NCI-H1417 treated with DMSO at 0.1 percent for 48 hours (cell line): Measurements from ENCODE around the gene JPH2.
"Not testable (repeated sequence)": the region's sequence is repeated elsewhere in the genome, so short reads cannot be mapped to it uniquely, and the experiment has no call there.

Experiments used
- DNase-seq: peaks from one replicate; lab custom pipeline; 2025; lab: John Stamatoyannopoulos, UW

JPH2 gene

GRCh38 chr20:44211177-44212039, 24.4 kb upstream of the JPH2 start:
- no peak for DNase-seq

DNA sequence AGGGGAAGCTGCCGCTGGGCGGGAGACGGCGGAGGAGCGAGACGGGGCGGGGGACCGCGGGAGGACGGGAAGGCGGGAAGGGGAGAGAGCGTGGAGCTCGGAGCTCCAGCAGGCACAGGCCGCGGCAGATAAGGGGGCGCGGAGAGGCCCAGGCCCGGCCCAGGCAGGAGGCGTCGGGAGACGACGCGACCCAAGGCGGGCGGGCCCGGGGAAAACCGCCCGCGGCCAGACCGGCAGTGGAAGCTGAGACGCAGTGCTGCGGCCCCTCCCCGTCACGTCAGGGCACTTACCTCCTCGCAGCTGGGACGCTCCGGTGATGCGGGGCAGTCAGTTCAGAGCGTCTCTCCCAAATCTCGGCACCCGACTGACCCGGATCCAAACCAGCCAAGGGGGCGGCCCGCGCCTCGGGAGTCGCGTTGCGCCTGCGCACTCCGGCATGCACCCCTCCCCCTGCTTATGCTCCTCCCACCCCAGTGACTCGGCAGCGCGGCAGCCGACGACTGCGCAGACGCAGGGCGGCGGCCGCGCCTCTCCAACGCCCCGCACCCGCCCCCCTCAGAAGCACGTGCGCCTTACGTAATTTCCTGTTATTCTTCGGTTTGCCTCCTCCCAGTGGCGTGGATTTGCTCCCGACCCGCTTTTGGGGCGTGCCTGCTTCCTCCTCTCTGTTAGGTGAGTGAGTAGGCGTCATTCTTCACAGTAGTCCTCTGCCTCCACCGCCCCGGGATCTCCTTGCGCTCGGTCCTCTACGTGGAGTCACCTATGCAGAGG, 23.6 kb upstream of the JPH2 start, which contains the start of gene OSER1:
Gene OSER1 (minus strand): TSS at position 366 of the 771 bp plus-strand sequence. CDS start 3,814 bp downstream, outside the sequence.
- peak; percentile 96 for DNase-seq

GRCh38 chr20:44209686-44210405, 22.9 kb upstream of the JPH2 start:
- DNase-seq = no peak

DNA sequence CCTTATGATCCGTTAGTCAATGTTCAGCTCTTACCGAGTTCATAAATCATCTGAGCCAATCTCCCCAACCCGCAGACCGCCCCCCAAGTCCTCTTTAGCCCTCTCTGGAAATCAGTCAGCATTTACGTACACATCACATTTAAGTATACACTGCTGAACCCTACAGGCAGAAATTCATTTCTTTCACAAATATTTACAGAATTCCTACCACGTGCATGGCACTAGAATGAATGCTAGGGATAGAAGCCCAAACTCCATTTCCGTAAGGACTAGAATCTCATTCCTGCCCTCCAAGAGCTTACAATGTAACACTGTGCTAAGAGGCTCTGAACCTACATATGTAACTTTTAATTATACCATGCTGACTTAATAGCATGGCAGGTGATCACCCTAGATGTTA, 21.8 kb upstream of the JPH2 start:
- no peak for DNase-seq

- DNase-seq = no peak
Measured at GRCh38 chr20:44208165-44208564, 21.2 kb upstream of the JPH2 start.

DNA sequence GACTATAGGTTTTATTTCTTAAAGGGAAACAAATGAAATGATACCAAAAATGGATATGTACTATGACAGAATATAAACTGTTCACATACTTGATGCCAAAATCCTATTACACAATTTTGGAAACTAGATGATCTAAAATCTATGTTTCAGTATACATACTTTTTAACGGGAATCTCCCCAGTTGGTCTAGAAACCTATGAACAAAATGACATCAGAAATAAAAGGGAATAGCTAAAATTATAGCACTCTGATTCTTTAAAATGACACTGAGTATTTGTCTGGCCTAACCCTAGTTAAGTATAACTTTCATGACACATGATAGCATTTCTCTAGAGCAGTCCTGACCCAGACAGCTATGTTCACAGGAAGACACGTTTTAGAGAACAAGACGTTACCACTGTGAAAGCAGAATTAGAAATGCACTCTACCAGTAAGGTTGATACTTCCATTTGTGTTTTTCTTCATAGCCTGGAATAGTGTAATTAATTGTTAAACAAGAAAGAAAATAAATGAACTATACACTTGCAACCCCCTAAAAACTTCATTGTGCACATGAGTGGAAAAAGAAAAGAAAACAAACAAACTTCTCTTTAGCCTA, 20.2 kb upstream of the JPH2 start:
- DNase-seq = no peak

GRCh38 chr20:44206132-44206531, 19.1 kb upstream of the JPH2 start:
- DNase-seq = no peak

GRCh38 chr20:44204832-44205215, 17.8 kb upstream of the JPH2 start:
- DNase-seq = no peak

DNA sequence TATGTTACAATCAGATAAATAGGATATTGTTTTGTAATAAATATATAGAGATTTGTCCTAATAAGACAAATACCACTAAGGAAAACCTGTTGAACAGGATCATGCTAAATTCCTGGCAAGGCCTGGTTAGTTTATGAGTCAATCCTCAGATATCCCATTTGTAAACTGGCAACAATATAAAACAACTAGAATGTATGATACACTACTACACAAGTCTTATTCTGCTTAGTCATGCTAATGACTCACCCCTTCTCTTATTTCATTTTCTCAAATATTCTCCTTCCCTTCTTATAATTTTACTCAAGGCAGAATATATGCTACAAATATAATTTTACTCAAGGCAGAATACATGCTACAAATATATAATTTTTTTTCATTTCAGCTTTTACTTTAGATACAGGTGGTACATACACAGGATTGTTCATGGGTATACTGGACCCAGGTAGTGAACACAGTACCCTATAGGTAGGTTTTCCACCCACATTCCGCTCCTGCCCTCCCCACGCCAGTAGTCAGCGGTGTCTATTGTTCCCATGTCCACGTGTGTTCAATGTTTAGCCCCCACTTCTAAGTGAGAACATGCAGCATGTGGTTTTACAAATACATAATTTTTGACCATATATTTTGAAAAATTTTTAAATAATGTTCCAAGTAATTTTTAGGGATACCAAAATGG, 17.3 kb upstream of the JPH2 start:
- no peak for DNase-seq

GRCh38 chr20:44203161-44203560, 16.2 kb upstream of the JPH2 start:
- no peak for DNase-seq

DNA sequence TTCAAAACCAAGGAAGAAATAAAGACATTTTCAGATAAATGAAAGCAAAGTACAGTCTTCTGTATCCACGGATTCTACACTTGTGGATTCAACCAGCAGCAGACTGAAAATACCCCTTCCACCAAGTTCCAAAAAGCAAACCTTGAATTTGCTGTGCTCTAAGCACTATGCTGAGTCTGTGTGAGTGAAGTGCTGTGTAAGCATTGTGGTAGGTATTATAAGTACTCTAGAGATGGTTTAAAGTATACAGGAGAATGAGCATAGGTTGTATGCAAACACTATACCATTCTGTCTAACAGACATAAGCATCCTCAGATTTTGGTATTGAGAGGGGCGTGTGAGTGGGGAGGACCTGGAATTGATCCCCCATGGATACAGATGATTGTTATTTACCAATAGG, 14.0 kb upstream of the JPH2 start:
- no peak for DNase-seq

DNA sequence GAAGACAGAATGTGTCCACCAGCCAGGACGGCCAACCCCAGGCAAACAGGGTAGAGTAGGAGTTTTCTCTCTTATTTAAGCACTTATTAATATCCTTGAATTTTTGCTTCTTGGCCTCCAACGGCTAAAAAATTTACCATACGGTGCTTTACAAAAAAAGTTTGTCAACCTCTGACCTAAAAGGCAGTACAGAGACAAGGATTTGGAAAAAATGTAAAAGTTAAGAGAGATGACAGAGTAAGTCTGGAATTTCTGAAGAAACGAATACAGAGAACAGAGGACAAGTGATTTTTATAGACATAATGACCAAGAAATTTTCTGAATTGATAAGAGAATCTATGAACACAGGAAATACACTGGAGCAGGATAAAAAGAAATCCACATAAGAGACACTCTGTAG, 13.4 kb upstream of the JPH2 start:
- DNase-seq = no peak

- no peak for DNase-seq
Measured at GRCh38 chr20:44199877-44200276, 12.9 kb upstream of the JPH2 start.

DNA sequence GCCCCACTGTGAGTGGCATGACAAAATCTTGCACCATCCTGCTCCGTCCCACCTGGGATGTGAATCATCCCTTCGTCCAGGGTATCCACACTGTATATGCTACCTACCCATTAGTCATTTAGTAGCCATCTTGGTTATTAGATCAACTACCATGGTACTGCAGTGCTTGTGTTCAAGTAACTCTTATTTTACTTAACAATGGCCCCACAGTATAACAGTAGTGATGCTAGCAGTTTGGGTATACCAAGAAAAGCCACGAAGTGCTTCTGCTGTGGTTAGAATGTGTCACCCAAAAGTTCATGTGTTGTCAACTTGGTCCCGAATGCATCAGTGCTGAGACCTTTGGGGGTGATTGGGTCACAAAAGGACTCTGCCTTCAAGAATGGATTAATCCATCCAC, 11.9 kb upstream of the JPH2 start:
- DNase-seq = no peak

- DNase-seq = no peak
Measured at GRCh38 chr20:44196271-44196670, 9.3 kb upstream of the JPH2 start.

DNA sequence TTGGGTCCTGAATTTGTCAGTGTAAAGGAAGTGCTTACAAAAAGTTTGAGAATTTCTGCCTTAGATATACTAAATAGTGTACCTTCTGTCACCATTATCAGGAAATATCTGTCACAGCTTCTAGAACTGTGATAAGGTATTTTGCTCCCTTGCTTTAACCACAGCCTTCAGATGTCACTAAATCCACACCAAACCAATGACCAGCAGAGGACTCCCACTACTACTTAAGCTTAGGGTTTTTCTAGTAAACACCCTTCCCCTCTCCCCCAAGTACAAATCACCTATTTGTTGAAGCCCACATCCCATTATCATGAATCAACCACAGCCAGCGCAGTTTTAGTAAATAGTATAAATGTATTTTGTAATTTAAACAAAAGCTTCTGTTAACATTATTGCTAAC, 8.6 kb upstream of the JPH2 start:
- DNase-seq = no peak

DNA sequence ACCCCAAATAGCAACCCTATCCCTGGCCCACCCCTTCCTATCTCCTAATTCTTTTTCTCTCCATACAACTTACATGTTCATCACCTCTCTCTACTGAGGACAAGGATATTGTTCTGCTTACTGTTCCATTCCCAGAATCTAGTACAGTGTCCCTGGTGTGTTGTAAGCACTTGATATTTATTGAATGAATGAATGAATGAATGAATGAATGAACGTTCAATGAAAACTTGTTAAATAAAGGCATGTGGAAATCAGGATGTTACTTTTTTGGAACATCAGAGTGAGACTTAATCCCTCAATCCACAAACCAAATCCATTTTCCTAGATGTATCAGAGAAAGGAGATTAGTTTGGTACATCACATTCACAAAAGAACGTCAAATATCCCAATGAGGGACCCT, 6.8 kb upstream of the JPH2 start:
- DNase-seq = no peak

- DNase-seq = not testable (repeated sequence)
Measured at GRCh38 chr20:44191640-44192039, 4.7 kb upstream of the JPH2 start.

- DNase-seq = not testable (repeated sequence)
Measured at GRCh38 chr20:44190197-44190852, 3.3 kb upstream of the JPH2 start.

DNA sequence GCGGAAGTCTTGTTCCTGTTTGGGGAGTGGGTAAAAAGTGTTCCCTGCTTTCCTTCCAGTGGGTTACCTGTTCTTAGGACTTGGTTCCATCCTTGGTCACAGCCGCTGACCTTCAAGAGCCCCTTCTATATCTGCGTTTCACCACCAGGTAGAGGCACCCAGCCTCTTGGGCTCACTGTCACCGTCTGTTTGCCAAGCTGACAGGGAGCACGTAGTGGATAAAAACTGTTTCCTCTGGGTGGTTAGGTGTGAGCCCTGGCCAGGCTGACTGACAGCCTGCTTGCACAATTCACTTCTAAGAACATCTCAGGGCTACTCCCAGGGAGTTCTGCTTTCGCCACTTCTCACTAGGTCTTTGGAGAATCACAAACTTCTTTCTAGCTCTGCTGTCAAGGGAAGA, 1.8 kb upstream of the JPH2 start:
- no peak for DNase-seq
